Thymus (tissue), 11 donors: ENCODE measurements around the gene SLC49A4. TPM values are rescaled to one million over a fixed set of nuclear protein-coding genes. Genes with fewer than 3 reads are reported as not detected.

Source experiments
- DNase-seq, 9 donors: peaks; one replicate each; pipeline ENCODE4 v3.0.0-alpha.2; 2013; ENCODE audit warnings: low spot score in 9 of 9, low read depth in 6 of 9, missing footprints in 1 of 9
- H3K27ac ChIP-seq, 2 donors: one replicate each; pipeline ENCODE4 v1.5.1; 2013; ENCODE audit warnings: control low read depth in 1 of 2, low read depth in 1 of 2, low read length in 1 of 2, mild to moderate bottlenecking in 1 of 2, moderate library complexity in 1 of 2
- H3K27me3 ChIP-seq, 2 donors: one replicate each; pipeline ENCODE4 v1.5.1; 2013; ENCODE audit warnings: low read length in 1 of 2; ENCODE audit not compliant: control insufficient read depth in 2 of 2, insufficient read depth in 1 of 2
- H3K36me3 ChIP-seq, 2 donors: one replicate each; pipeline ENCODE4 v1.5.1; 2013; ENCODE audit warnings: low read length in 1 of 2, mild to moderate bottlenecking in 1 of 2, moderate library complexity in 1 of 2; ENCODE audit not compliant: control insufficient read depth in 2 of 2, insufficient read depth in 2 of 2
- H3K4me1 ChIP-seq, 2 donors: one replicate each; pipeline ENCODE4 v1.5.1; 2013; ENCODE audit warnings: low read length in 2 of 2; ENCODE audit not compliant: control insufficient read depth in 2 of 2, insufficient read depth in 2 of 2
- H3K4me3 ChIP-seq, 2 donors: one replicate each; pipeline ENCODE4 v1.5.1; 2013; ENCODE audit warnings: low read length in 2 of 2, control low read depth in 1 of 2, mild to moderate bottlenecking in 1 of 2
- H3K9me3 ChIP-seq, 2 donors: one replicate each; pipeline ENCODE4 v1.5.1; 2013; ENCODE audit warnings: low read length in 1 of 2, mild to moderate bottlenecking in 1 of 2; ENCODE audit not compliant: control insufficient read depth in 2 of 2, insufficient read depth in 1 of 2
- WGBS: extraction: QIAGEN DNeasy Blood & Tissue Kit; methylation state at CpG from one replicate; pipeline ENCODE4 v1.1.7; 2013; 5-methylcytosine and 5-hydroxymethylcytosine counted together
- polyA plus RNA-seq: library from polyadenylated mRNA; stranded (reverse); fragments of 200-250 nt; gene quantifications from one replicate; pipeline ENCODE4 v1.2.3, GENCODE V29; 2013
- total RNA-seq: library from RNA; stranded (reverse); fragments of 120-200 nt; gene quantifications from one replicate; pipeline ENCODE4 v1.2.4, GENCODE V29; 2013
- donor health status: healthy.

The SLC49A4 gene
- total and polyA plus RNA-seq, 2 donors = 3.3 to 5.9 TPM

- no peak for DNase-seq
- H3K27ac ChIP-seq = no peak overlapping the region
- no peaks in the 10 kb centered on the region for H3K4me1 ChIP-seq
- no peaks in the 10 kb centered on the region for H3K36me3 ChIP-seq
- H3K4me3 ChIP-seq = no peak overlapping the region
- no peaks in the 10 kb centered on the region for H3K27me3 ChIP-seq
- no peaks in the 10 kb centered on the region for H3K9me3 ChIP-seq
- WGBS = 95% methylated on average over 3 of the region's 3 CpGs
Measured at GRCh38 chr3:122777563-122777962, 17.3 kb upstream of the SLC49A4 start.

- Histone ChIP-seq H3K27ac (no peak overlapping the region), H3K36me3 (peaks cover 0 to 4% of the 10 kb centered on the region in 2 donors), H3K4me3 (no peak overlapping the region), H3K4me1 (no peaks in the 10 kb centered on the region), H3K27me3 (no peaks in the 10 kb centered on the region), H3K9me3 (no peaks in the 10 kb centered on the region)
- no peak for DNase-seq
- 98% methylated on average over 1 of the region's 1 CpG for WGBS
Measured at GRCh38 chr3:122782804-122783203, 12.1 kb upstream of the SLC49A4 start.

GRCh38 chr3:122784436-122784835, 10.4 kb upstream of the SLC49A4 start:
- 98% methylated on average over 1 of the region's 1 CpG for WGBS
- Histone ChIP-seq H3K4me3 (no peak overlapping the region), H3K36me3 (peaks cover 0 to 4% of the 10 kb centered on the region in 2 donors), H3K27me3 (no peaks in the 10 kb centered on the region), H3K4me1 (no peaks in the 10 kb centered on the region), H3K9me3 (no peaks in the 10 kb centered on the region), H3K27ac (no peak overlapping the region)
- DNase-seq = no peak

DNA sequence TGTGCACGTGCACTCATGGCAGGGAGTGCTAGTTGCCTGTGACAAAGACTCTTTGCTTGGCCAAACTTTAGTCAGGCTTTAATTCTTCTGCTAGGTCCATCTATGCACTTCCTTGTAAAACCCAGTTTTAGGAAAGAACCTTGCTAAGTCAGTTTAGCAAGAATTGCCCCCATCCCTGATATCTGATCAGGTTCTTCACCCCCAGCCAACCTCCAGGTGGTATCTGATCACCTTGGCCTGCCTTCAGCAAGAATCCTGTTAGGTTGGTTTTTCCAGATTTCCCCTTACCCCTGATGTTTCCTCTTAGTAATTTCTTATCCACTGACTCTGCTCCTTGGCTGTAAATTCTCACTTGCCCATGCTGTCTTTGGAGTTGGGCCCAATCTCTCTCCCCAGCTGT, 9.6 kb upstream of the SLC49A4 start:
- Histone ChIP-seq H3K4me1 (no peaks in the 10 kb centered on the region), H3K36me3 (peaks cover 0 to 4% of the 10 kb centered on the region in 2 donors), H3K27me3 (no peaks in the 10 kb centered on the region), H3K9me3 (no peaks in the 10 kb centered on the region), H3K27ac (no peak overlapping the region), H3K4me3 (no peak overlapping the region)
- WGBS = 100% methylated on average over 1 of the region's 1 CpG
- DNase-seq = no peak

DNA sequence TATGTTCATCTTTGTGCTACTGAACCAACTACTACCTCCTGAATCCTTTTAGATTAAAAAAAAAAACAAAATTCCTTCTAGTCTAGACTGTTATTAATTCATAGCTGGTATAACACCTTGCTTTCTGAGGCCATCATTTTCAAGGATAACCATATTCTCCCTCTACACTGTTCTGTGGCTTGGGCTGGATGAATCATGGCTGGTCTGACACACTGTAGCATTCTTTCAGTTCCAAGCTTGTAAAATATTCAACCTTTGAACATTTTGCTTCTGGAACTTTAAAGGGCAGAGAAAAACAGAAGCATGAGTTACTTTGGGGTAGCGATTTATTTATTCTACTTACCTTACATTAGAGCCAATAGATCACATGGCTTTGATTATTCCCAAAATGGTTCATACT, 8.8 kb upstream of the SLC49A4 start:
- WGBS = 97% methylated on average over 1 of the region's 1 CpG
- Histone ChIP-seq H3K4me1 (peaks cover 0 to 2% of the 10 kb centered on the region in 2 donors), H3K36me3 (peaks cover 0 to 4% of the 10 kb centered on the region in 2 donors), H3K27ac (no peak overlapping the region), H3K27me3 (no peaks in the 10 kb centered on the region), H3K9me3 (no peaks in the 10 kb centered on the region), H3K4me3 (no peak overlapping the region)
- no peak for DNase-seq

GRCh38 chr3:122787872-122788271, 7.0 kb upstream of the SLC49A4 start:
- Histone ChIP-seq H3K27me3 (no peaks in the 10 kb centered on the region), H3K9me3 (no peaks in the 10 kb centered on the region), H3K27ac (no peak overlapping the region), H3K4me1 (peaks cover 8 to 10% of the 10 kb centered on the region in 2 donors), H3K4me3 (no peak overlapping the region), H3K36me3 (peaks cover 0 to 4% of the 10 kb centered on the region in 2 donors)
- DNase-seq = no peak
- 95% methylated on average over 2 of the region's 2 CpGs for WGBS

- Histone ChIP-seq H3K36me3 (peaks cover 0 to 4% of the 10 kb centered on the region in 2 donors), H3K4me3 (no peak overlapping the region), H3K27me3 (no peaks in the 10 kb centered on the region), H3K9me3 (no peaks in the 10 kb centered on the region), H3K27ac (no peak overlapping the region), H3K4me1 (peaks cover 15 to 22% of the 10 kb centered on the region in 2 donors)
- DNase-seq = no peak
- 95% methylated on average over 11 of the region's 11 CpGs for WGBS
Measured at GRCh38 chr3:122789585-122790273, 5.1 kb upstream of the SLC49A4 start.

DNA sequence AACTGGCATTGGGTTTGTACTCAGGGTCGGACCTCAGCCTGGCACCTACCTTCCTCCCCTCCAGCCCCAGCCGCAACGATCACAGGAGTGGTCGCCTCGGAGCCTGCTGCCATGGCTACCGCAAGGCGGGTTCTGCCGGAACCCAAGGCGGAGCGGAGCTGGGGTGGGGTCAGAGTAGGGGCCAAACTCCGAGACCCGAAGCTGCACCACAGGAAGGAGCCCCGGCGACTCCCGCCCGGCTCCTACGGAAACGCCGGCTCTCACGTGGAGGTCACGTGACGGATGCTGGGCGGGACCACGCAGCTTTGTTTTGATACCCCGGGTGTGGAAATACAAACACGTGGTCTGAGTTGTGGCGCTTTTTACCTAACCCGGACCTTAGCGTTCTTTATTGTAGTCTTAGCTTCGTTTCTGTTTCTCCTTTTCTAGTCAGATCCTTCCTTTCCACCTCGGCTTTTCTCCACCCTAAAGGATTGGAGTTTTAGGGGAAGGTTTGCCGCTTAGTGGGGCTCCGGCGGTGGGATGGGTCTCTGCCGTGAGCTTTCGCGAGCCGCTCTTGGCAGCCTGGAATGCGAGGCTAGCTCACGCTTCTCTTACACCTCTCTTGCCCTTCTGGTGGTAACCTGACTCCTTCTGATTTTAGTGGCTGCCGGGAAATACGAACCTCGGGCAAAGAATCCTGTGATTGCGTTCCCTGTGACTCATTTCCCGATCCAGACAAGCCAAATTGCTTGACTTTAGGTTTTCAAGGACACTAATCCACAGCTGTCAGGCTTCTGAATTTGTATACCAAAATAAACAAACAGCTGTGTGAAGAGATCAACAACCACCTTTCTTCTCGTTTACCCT, 1.1 kb upstream of the SLC49A4 start, which contains the start of gene HSPBAP1:
Gene HSPBAP1 (minus strand): TSS at position 264 of the 849 bp plus-strand sequence. CDS start 151 bp downstream, at position 113.
- Histone ChIP-seq H3K36me3 (no peaks in the 10 kb centered on the region), H3K9me3 (no peaks in the 10 kb centered on the region), H3K4me1 (peaks cover 20 to 30% of the 10 kb centered on the region in 2 donors), H3K4me3 (peak within 1 kb of the TSS; percentile 65 to 91), H3K27me3 (no peaks in the 10 kb centered on the region), H3K27ac (peak within 1 kb of the TSS; percentile 84 to 93)
- DNase-seq = peak; percentile 80 to 95 (median 90)
- WGBS = under 1% methylated on average over 46 of the region's 46 CpGs

- peaks cover 20 to 30% of the 10 kb centered on the region in 2 donors for H3K4me1 ChIP-seq
- H3K9me3 ChIP-seq = no peaks in the 10 kb centered on the region
- WGBS = 1% methylated on average over 6 of the region's 6 CpGs
- H3K27ac ChIP-seq = peak overlapping the region; percentile 84 to 88
- no peaks in the 10 kb centered on the region for H3K27me3 ChIP-seq
- peak in 3 of 9 donors; percentile 2 to 41 (median 4) for DNase-seq
- H3K36me3 ChIP-seq = no peaks in the 10 kb centered on the region
- peak overlapping the region; percentile 65 to 91 for H3K4me3 ChIP-seq
Measured at GRCh38 chr3:122794483-122794778, 438 bp upstream of the SLC49A4 start.
